ENCODE results near the gene CHPF2. TPM values are rescaled to one million over a fixed set of nuclear protein-coding genes. Genes with fewer than 3 reads are reported as not detected.

CHPF2 gene
- total RNA-seq, 2 experiments from 2014 or later = 33.6 to 34.2 TPM

GRCh38 chr7:151238190-151238810 lies 6.0 kb downstream of the CHPF2 start:
- DNase-seq = no peak
- H3K27ac Mint-ChIP-seq = no peak overlapping the region
- peaks cover 18% of the 10 kb centered on the region for H3K4me1 Mint-ChIP-seq (ENCODE audit: low read depth)
- intact Hi-C loops (cut with micrococcal nuclease) = no loop called here
- H3K4me3 Mint-ChIP-seq = no peak overlapping the region
- ChIA-PET CTCF (interaction anchor here (2.2 kb wide), 1 partner anchor 8 kb away, joined by 12 read pairs; no protein-coding TSS in a partner anchor), POLR2A (interaction anchor here (2.5 kb wide), 1 partner anchor 12 kb away, joined by 10 read pairs; the partner anchor contains the start of gene ABCF2)
- no peaks in the 10 kb centered on the region for H3K9me3 Mint-ChIP-seq
- H3K36me3 Mint-ChIP-seq = peaks cover 25% of the 10 kb centered on the region
- no peaks in the 10 kb centered on the region for H3K27me3 Mint-ChIP-seq

GRCh38 chr7:151238924-151239836 lies 6.9 kb downstream of the CHPF2 start:
- no peaks in the 10 kb centered on the region for H3K27me3 Mint-ChIP-seq
- H3K4me3 Mint-ChIP-seq = no peak overlapping the region
- H3K9me3 Mint-ChIP-seq = no peaks in the 10 kb centered on the region
- DNase-seq = no peak
- CTCF ChIA-PET = no interaction called here
- H3K36me3 Mint-ChIP-seq = peaks cover 20% of the 10 kb centered on the region
- POLR2A ChIA-PET = no interaction called here
- intact Hi-C loops (cut with micrococcal nuclease) = no loop called here
- H3K4me1 Mint-ChIP-seq (ENCODE audit: low read depth) = peaks cover 19% of the 10 kb centered on the region
- H3K27ac Mint-ChIP-seq = no peak overlapping the region

DNA sequence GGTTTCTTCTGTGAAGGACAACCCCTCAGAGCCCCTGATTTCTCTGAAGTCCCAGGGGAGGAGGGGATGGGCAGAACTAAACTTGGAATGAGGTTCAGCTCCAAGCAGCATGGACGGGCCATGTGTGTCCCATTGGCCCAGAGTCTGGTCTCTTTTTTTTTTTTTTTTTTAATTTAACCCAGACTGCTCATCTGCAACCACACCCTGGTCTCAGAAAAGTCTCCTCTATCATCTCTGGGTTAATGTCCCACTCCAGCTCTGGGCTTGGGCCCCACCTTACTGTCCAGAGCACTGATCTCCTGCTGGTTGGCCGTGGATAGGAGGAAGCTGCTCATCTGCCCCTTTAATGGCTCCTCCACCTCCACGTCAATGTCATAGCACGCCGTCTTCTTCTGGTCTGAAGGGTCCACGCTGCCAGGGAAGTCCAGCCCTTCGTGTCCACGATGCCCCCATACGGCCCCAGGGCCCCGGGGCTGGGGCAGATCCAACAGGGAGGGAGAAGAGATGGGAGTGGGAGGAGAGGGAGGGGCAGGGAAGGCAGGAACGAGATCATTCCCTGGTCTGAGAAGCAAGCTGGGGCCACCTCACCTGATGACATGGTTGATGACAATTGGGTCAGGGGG lies 7.7 kb downstream of the CHPF2 start:
- Mint-ChIP-seq H3K27ac (no peak overlapping the region), H3K36me3 (peaks cover 20% of the 10 kb centered on the region), H3K4me3 (no peak overlapping the region), H3K9me3 (no peaks in the 10 kb centered on the region), H3K4me1 (ENCODE audit: low read depth) (peaks cover 24% of the 10 kb centered on the region), H3K27me3 (peaks cover 4% of the 10 kb centered on the region)
- CTCF ChIA-PET = interaction anchor here (1.3 kb wide), 1 partner anchor 68 kb away, joined by 3 read pairs; no protein-coding TSS in a partner anchor
- POLR2A ChIA-PET = no interaction called here
- intact Hi-C loops (cut with micrococcal nuclease) = no loop called here
- DNase-seq = no peak

GRCh38 chr7:151240536-151240935 lies 8.3 kb downstream of the CHPF2 start:
- Mint-ChIP-seq H3K36me3 (peaks cover 17% of the 10 kb centered on the region), H3K27ac (no peak overlapping the region), H3K27me3 (peaks cover 4% of the 10 kb centered on the region), H3K4me3 (no peak overlapping the region), H3K4me1 (ENCODE audit: low read depth) (peaks cover 22% of the 10 kb centered on the region), H3K9me3 (no peaks in the 10 kb centered on the region)
- intact Hi-C loops (cut with micrococcal nuclease) = no loop called here
- no peak for DNase-seq
- POLR2A ChIA-PET = no interaction called here
- CTCF ChIA-PET = interaction anchor here (1.3 kb wide), 1 partner anchor 69 kb away, joined by 3 read pairs; no protein-coding TSS in a partner anchor

- Mint-ChIP-seq H3K36me3 (peaks cover 17% of the 10 kb centered on the region), H3K27me3 (peaks cover 7% of the 10 kb centered on the region), H3K27ac (no peak overlapping the region), H3K4me1 (ENCODE audit: low read depth) (peaks cover 27% of the 10 kb centered on the region), H3K4me3 (no peak overlapping the region), H3K9me3 (no peaks in the 10 kb centered on the region)
- ChIA-PET POLR2A (no interaction called here), CTCF (interaction anchor here (1.3 to 3.8 kb wide), 2 partner anchors 15 to 69 kb away, joined by 3 to 62 read pairs; partner anchors contain the start of gene ABCF2)
- DNase-seq = no peak
- intact Hi-C loops (cut with micrococcal nuclease) = no loop called here
Observed at GRCh38 chr7:151240942-151241754, 8.9 kb downstream of the CHPF2 start.

- no peak overlapping the region for H3K27ac Mint-ChIP-seq
- ChIA-PET CTCF (interaction anchor here (3.8 kb wide), 1 partner anchor 15 kb away, joined by 62 read pairs; the partner anchor contains the start of gene ABCF2), POLR2A (no interaction called here)
Observed at GRCh38 chr7:151241755-151242096, 9.4 kb downstream of the CHPF2 start.

DNA sequence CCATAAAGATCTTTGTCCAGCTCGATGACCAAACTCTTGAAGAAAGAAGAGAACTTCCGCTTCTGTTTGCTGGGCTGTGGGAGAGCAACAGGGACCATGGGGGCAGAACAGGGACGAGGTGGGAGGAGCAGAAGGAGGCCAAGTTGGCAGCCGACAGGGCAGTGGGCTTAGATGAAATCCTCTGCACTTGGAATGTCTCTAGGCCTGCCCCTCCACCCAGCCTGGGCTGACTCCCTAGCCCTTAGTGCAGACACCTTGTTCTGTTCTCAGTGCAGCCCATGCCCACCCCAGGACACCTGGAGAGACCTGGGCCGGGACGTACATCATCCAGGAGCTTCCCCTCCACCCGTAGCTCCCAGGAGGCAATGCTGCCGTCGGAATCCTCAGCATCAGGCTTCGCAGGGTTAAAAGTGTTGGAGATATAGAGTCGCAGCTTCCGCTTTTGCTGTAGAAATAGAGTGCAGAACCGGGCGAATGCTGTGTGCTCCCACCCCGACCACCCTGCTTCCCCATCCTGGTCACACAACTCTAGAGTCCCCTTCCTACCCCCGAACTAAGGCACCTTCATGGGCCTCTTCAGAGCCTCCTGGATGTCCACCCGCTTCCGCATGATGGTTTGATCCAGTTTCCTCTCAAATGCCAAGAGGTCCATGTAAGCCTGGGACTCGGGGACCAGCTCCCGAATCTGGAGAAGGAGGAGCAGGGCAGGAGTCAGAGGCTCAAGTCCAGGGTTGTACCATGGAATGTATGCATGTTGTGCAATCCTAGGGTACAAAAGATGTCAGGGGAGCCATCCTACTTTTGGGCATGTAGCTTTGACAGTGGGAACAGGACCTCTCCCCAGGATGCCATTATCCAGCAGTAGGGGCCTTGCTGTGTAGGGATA lies 10.1 kb downstream of the CHPF2 start:
- intact Hi-C loops (cut with micrococcal nuclease) = no loop called here
- no peak for DNase-seq
- Mint-ChIP-seq H3K27ac (no peak overlapping the region), H3K9me3 (no peaks in the 10 kb centered on the region), H3K36me3 (peaks cover 7% of the 10 kb centered on the region), H3K27me3 (peaks cover 17% of the 10 kb centered on the region), H3K4me3 (no peak overlapping the region), H3K4me1 (ENCODE audit: low read depth) (peaks cover 28% of the 10 kb centered on the region)
- ChIA-PET POLR2A (interaction anchor here (0.8 to 2.9 kb wide), 3 partner anchors 9 to 227 kb away, joined by 3 to 19 read pairs (median 5); partner anchors contain the start of gene CHPF2), CTCF (interaction anchor here (1.1 to 3.8 kb wide), 7 partner anchors 9 to 75 kb away, joined by 3 to 62 read pairs (median 20); partner anchors contain the start of genes ABCF2, CHPF2 and GBX1)

More at GRCh38 chr7:151241755-151242096, 9.4 kb downstream of the CHPF2 start:
- Mint-ChIP-seq H3K27me3 (peaks cover 12% of the 10 kb centered on the region), H3K36me3 (peaks cover 11% of the 10 kb centered on the region), H3K4me3 (no peak overlapping the region), H3K4me1 (ENCODE audit: low read depth) (peaks cover 28% of the 10 kb centered on the region), H3K9me3 (no peaks in the 10 kb centered on the region)
- no peak for DNase-seq
- intact Hi-C loops (cut with micrococcal nuclease) = no loop called here

DNA sequence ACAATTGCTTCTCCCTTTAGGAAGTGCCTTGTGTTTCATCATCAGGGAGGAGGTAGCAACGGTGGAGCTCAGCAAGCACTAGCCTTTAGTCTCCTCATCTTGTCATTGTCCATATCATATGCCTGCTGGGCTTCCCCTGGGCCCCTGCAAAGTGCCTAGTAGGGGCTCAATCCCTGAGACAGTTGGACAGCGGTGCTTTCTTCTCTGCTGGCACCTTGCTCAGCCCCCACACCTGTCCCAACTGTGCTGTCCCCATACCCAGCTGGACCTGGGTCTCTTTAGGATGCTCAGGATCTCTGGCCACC lies 10.7 kb downstream of the CHPF2 start:
- CTCF ChIA-PET = interaction anchor here (0.5 to 3.8 kb wide), 11 partner anchors 9 to 133 kb away, joined by 3 to 62 read pairs (median 8); partner anchors contain the start of genes ABCF2, CHPF2 and GBX1
- intact Hi-C loops (cut with micrococcal nuclease) = no loop called here
- POLR2A ChIA-PET = interaction anchor here (0.8 to 2.9 kb wide), 3 partner anchors 10 to 227 kb away, joined by 3 to 19 read pairs (median 5); partner anchors contain the start of gene CHPF2
- Mint-ChIP-seq H3K4me3 (peak overlapping the region; percentile 38), H3K36me3 (peaks cover 7% of the 10 kb centered on the region), H3K27me3 (peaks cover 22% of the 10 kb centered on the region), H3K9me3 (no peaks in the 10 kb centered on the region), H3K4me1 (ENCODE audit: low read depth) (peaks cover 32% of the 10 kb centered on the region), H3K27ac (no peak overlapping the region)
- no peak for DNase-seq

GRCh38 chr7:151243408-151244195 lies 11.3 kb downstream of the CHPF2 start:
- Mint-ChIP-seq H3K27ac (no peak overlapping the region), H3K36me3 (peaks cover 7% of the 10 kb centered on the region), H3K4me3 (peak overlapping the region; percentile 38), H3K9me3 (no peaks in the 10 kb centered on the region), H3K4me1 (ENCODE audit: low read depth) (peaks cover 35% of the 10 kb centered on the region), H3K27me3 (peaks cover 25% of the 10 kb centered on the region)
- ChIA-PET CTCF (interaction anchor here (0.5 to 3.8 kb wide), 41 partner anchors 9 to 186 kb away, joined by 3 to 62 read pairs (median 4); partner anchors contain the start of genes ABCF2, CHPF2, FASTK and GBX1), POLR2A (interaction anchor here (0.6 to 2.9 kb wide), 3 partner anchors 10 to 16 kb away, joined by 3 to 19 read pairs (median 5); partner anchors contain the start of genes ABCF2 and CHPF2)
- DNase-seq = peak; percentile 45
- intact Hi-C loops (cut with micrococcal nuclease) = loop anchor here (1.0 to 2.0 kb wide), 5 partner anchors 10 to 119 kb away; partner anchors contain the start of gene ABCF2

Data from activated CD4-positive, alpha-beta memory T cell treated with anti-CD3 and anti-CD28 coated beads for 36 hours (primary cell).